Common myeloid progenitor, CD34-positive (primary cell): Measurements from ENCODE around the gene SAMD4A.

Source experiments
- CTCF ChIA-PET: fragments of 350-600 bp; sonication (Branson Sonifier 250); formaldehyde crosslinking; loops from one replicate; lab custom pipeline; 2021; ENCODE audit warnings: antibody characterized with exemption; lab: Charles Lee
- POLR2A ChIA-PET: fragments of 350-600 bp; sonication (Branson Sonifier 250); formaldehyde crosslinking; loops from one replicate; lab custom pipeline; 2021; ENCODE audit warnings: antibody characterized with exemption; lab: Charles Lee
- DNase-seq, 3 donors: peaks; one replicate each; pipeline versions ENCODE4 v3.0.0 to v3.0.0-alpha.2; 2013
- H3K27ac ChIP-seq, 2 experiments: 1 replicate in 1 of 2; 2 replicates in 1 of 2; pipeline ENCODE4 v1.7.0; 2013; ENCODE audit warnings: inconsistent platforms in 2 of 2, low read length in 2 of 2, mild to moderate bottlenecking in 2 of 2, low read depth in 1 of 2, moderate library complexity in 1 of 2; ENCODE audit not compliant: severe bottlenecking in 2 of 2, insufficient read depth in 1 of 2, poor library complexity in 1 of 2
- H3K27me3 ChIP-seq, 5 experiments: replicated peaks in 2 of 5; 1 replicate in 3 of 5; 2 replicates in 2 of 5; pipeline versions ENCODE4 v1.6.1 to v1.7.0; 2013; ENCODE audit warnings: low read length in 4 of 5, mild to moderate bottlenecking in 2 of 5, moderate library complexity in 2 of 5, inconsistent platforms in 1 of 5; ENCODE audit not compliant: insufficient read depth in 5 of 5, control insufficient read depth in 4 of 5
- H3K36me3 ChIP-seq, 4 experiments: 1 replicate in 2 of 4; 2 replicates in 2 of 4; pipeline versions ENCODE4 v1.6.1 to v1.7.0; 2013; ENCODE audit warnings: low read length in 3 of 4, control low read depth in 1 of 4, mild to moderate bottlenecking in 1 of 4; ENCODE audit not compliant: control insufficient read depth in 4 of 4, insufficient read depth in 4 of 4
- H3K4me1 ChIP-seq, 4 experiments: 1 replicate in 3 of 4; 2 replicates in 1 of 4; pipeline versions ENCODE4 v1.6.1 to v1.7.1; 2013; ENCODE audit warnings: low read length in 3 of 4, mild to moderate bottlenecking in 3 of 4, control low read depth in 1 of 4, inconsistent platforms in 1 of 4, moderate library complexity in 1 of 4; ENCODE audit not compliant: control insufficient read depth in 4 of 4, insufficient read depth in 4 of 4; ENCODE audit errors: control extremely low read depth in 1 of 4
- H3K4me3 ChIP-seq, 7 experiments: 1 replicate in 4 of 7; 2 replicates in 3 of 7; pipeline versions ENCODE4 v1.5.1 to v1.7.0; 2013; ENCODE audit warnings: mild to moderate bottlenecking in 7 of 7, low read length in 6 of 7, moderate library complexity in 6 of 7, inconsistent platforms in 2 of 7, low read depth in 2 of 7, control low read depth in 1 of 7; ENCODE audit not compliant: insufficient read depth in 4 of 7, control insufficient read depth in 1 of 7; ENCODE audit errors: extremely low read depth in 1 of 7
- H3K9me3 ChIP-seq, 5 experiments: 1 replicate in 4 of 5; 2 replicates in 1 of 5; pipeline versions ENCODE4 v1.6.1 to v1.7.1; 2013; ENCODE audit warnings: low read length in 4 of 5, mild to moderate bottlenecking in 2 of 5, inconsistent platforms in 1 of 5, low read depth in 1 of 5, moderate library complexity in 1 of 5; ENCODE audit not compliant: control insufficient read depth in 4 of 5, insufficient read depth in 2 of 5; ENCODE audit errors: control extremely low read depth in 1 of 5
- WGBS: methylation state at CpG from one replicate; pipeline ENCODE4 v1.1.5; 2013; ENCODE audit not compliant: insufficient coverage; 5-methylcytosine and 5-hydroxymethylcytosine counted together

SAMD4A gene

GRCh38 chr14:54712465-54713200, 145.7 kb downstream of the SAMD4A start:
- Histone ChIP-seq H3K27ac (peak overlapping the region in 1 of 2 experiments; percentile 52), H3K4me3 (peak overlapping the region in 5 of 7 experiments; percentile 29 to 66 (median 40)), H3K4me1 (peaks cover 14 to 20% (median 20%) of the 10 kb centered on the region in 4 experiments), H3K27me3 (no peaks in the 10 kb centered on the region), H3K9me3 (no peaks in the 10 kb centered on the region), H3K36me3 (no peaks in the 10 kb centered on the region)
- ChIA-PET POLR2A (no interaction called here), CTCF (interaction anchor here (0.9 to 4.2 kb wide), 11 partner anchors 9 to 95 kb away, joined by 3 to 13 read pairs (median 4); no protein-coding TSS in a partner anchor)
- WGBS: 26% methylated on average over 4 of the region's 5 CpGs
- peak in 2 of 3 donors; percentile 53 to 73 for DNase-seq

- no peak overlapping the region for H3K4me3 ChIP-seq
- no peaks in the 10 kb centered on the region for H3K9me3 ChIP-seq
- no peak overlapping the region for H3K27ac ChIP-seq
- peaks cover 14 to 20% (median 20%) of the 10 kb centered on the region in 4 experiments for H3K4me1 ChIP-seq
- ChIA-PET CTCF (interaction anchor here (0.6 to 4.2 kb wide), 14 partner anchors 8 to 94 kb away, joined by 3 to 13 read pairs (median 4); no protein-coding TSS in a partner anchor), POLR2A (no interaction called here)
- H3K27me3 ChIP-seq: no peaks in the 10 kb centered on the region
- H3K36me3 ChIP-seq: no peaks in the 10 kb centered on the region
- no peak for DNase-seq
Observed at GRCh38 chr14:54713379-54713778, 146.5 kb downstream of the SAMD4A start.

GRCh38 chr14:54715239-54715638, 148.3 kb downstream of the SAMD4A start:
- Histone ChIP-seq H3K36me3 (no peaks in the 10 kb centered on the region), H3K9me3 (no peaks in the 10 kb centered on the region), H3K4me1 (peaks cover 14 to 20% (median 20%) of the 10 kb centered on the region in 4 experiments), H3K27me3 (no peaks in the 10 kb centered on the region), H3K27ac (no peak overlapping the region), H3K4me3 (no peak overlapping the region)
- WGBS: no CpG with 5 or more reads among the region's 4 CpGs
- CTCF ChIA-PET: interaction anchor here (0.9 kb wide), 1 partner anchor 24 kb away, joined by 3 read pairs; no protein-coding TSS in a partner anchor
- POLR2A ChIA-PET: no interaction called here
- DNase-seq: no peak

- Histone ChIP-seq H3K4me1 (peaks cover 14 to 20% (median 20%) of the 10 kb centered on the region in 4 experiments), H3K36me3 (no peaks in the 10 kb centered on the region), H3K9me3 (no peaks in the 10 kb centered on the region), H3K4me3 (no peak overlapping the region), H3K27me3 (no peaks in the 10 kb centered on the region), H3K27ac (no peak overlapping the region)
- no peak for DNase-seq
- ChIA-PET CTCF (no interaction called here), POLR2A (no interaction called here)
- WGBS: no CpG with 5 or more reads among the region's 1 CpG
Observed at GRCh38 chr14:54715811-54716210, 148.9 kb downstream of the SAMD4A start.

GRCh38 chr14:54716862-54717261, 149.9 kb downstream of the SAMD4A start:
- H3K9me3 ChIP-seq: no peaks in the 10 kb centered on the region
- no peak overlapping the region for H3K27ac ChIP-seq
- H3K27me3 ChIP-seq: no peaks in the 10 kb centered on the region
- ChIA-PET CTCF (interaction anchor here (0.8 to 2.0 kb wide), 6 partner anchors 9 to 58 kb away, joined by 3 to 4 read pairs (median 4); no protein-coding TSS in a partner anchor), POLR2A (no interaction called here)
- no peak for DNase-seq
- 100% methylated on average over 3 of the region's 3 CpGs for WGBS
- H3K36me3 ChIP-seq: no peaks in the 10 kb centered on the region
- H3K4me3 ChIP-seq: no peak overlapping the region
- peaks cover 10 to 15% (median 13%) of the 10 kb centered on the region in 4 experiments for H3K4me1 ChIP-seq

- POLR2A ChIA-PET: no interaction called here
Observed at GRCh38 chr14:54718046-54718445, 151.1 kb downstream of the SAMD4A start.

GRCh38 chr14:54719406-54719805, 152.5 kb downstream of the SAMD4A start:
- Histone ChIP-seq H3K9me3 (no peaks in the 10 kb centered on the region), H3K27me3 (no peaks in the 10 kb centered on the region), H3K4me1 (no peaks in the 10 kb centered on the region), H3K36me3 (no peaks in the 10 kb centered on the region), H3K27ac (no peak overlapping the region), H3K4me3 (no peak overlapping the region)
- ChIA-PET POLR2A (no interaction called here), CTCF (interaction anchor here (1.0 to 1.8 kb wide), 6 partner anchors 8 to 155 kb away, joined by 3 to 5 read pairs (median 4); no protein-coding TSS in a partner anchor)
- no peak for DNase-seq
- 100% methylated on average over 4 of the region's 4 CpGs for WGBS

More at GRCh38 chr14:54718046-54718445, 151.1 kb downstream of the SAMD4A start:
- Histone ChIP-seq H3K27ac (no peak overlapping the region), H3K9me3 (no peaks in the 10 kb centered on the region), H3K36me3 (no peaks in the 10 kb centered on the region), H3K27me3 (no peaks in the 10 kb centered on the region), H3K4me3 (no peak overlapping the region), H3K4me1 (peaks cover 0 to 5% (median 3%) of the 10 kb centered on the region in 4 experiments)
- CTCF ChIA-PET: interaction anchor here (1.0 to 2.0 kb wide), 9 partner anchors 9 to 154 kb away, joined by 3 to 4 read pairs (median 3); no protein-coding TSS in a partner anchor
- DNase-seq: no peak
- 100% methylated on average over 3 of the region's 3 CpGs for WGBS
